Gastrocnemius medialis (tissue), 4 donors: ENCODE results near the gene ME2.

ENCODE experiments used
- POLR2A ChIP-seq, 2 donors: fragments of 450-650 bp; IDR thresholded peaks; one replicate each; pipeline ENCODE4 v1.6.1; 2017; ENCODE audit warnings: antibody characterized with exemption in 2 of 2, mild to moderate bottlenecking in 2 of 2, moderate library complexity in 2 of 2
- TF ChIP-seq, protein P1 (sequence below), 5 experiments: fragments of 450-650 bp in 3 of 5; fragments of 200-600 bp in 2 of 5; sonication (generic) in 2 of 5; IDR thresholded peaks in 4 of 5; conservative IDR thresholded peaks in 1 of 5; 1 replicate in 4 of 5; 2 replicates in 1 of 5; pipeline ENCODE4 v1.5.1; 2016 to 2019; ENCODE audit warnings: antibody characterized with exemption in 5 of 5, mild to moderate bottlenecking in 3 of 5, moderate library complexity in 3 of 5

DNA sequence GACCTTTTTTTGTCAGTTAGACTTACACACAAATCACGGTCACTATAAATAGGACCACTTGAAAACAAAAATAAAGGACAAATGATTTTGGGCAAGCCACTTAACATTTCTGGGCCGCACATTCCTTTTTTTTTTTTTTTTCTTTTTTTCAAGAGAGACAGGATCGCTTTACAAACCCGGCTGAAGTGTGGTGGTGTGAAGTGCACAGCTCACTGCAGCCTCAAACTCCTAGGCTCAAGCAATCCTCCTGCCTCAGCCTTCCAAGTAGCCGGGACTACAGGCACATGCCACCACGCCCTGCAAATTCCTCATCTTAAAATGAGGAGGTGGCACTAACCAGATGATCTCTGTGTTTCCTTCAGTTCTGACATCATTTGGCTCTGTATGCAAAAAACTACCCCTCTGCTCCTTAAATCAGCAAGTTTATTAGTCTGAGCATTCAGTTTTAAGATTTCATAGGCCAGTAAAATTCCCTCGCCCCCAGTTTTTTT lies 30.8 kb upstream of the ME2 start:
- no peak for TF ChIP-seq POLR2A (IDR thresholded peaks at IDR 0.05)
- TF ChIP-seq, protein P1, sequence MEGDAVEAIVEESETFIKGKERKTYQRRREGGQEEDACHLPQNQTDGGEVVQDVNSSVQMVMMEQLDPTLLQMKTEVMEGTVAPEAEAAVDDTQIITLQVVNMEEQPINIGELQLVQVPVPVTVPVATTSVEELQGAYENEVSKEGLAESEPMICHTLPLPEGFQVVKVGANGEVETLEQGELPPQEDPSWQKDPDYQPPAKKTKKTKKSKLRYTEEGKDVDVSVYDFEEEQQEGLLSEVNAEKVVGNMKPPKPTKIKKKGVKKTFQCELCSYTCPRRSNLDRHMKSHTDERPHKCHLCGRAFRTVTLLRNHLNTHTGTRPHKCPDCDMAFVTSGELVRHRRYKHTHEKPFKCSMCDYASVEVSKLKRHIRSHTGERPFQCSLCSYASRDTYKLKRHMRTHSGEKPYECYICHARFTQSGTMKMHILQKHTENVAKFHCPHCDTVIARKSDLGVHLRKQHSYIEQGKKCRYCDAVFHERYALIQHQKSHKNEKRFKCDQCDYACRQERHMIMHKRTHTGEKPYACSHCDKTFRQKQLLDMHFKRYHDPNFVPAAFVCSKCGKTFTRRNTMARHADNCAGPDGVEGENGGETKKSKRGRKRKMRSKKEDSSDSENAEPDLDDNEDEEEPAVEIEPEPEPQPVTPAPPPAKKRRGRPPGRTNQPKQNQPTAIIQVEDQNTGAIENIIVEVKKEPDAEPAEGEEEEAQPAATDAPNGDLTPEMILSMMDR (IDR thresholded peaks at IDR 0.05 in 4 of 5, conservative IDR thresholded peaks at IDR 0.05 in 1 of 5), result no peak
